Astrocyte (in vitro differentiated cells and primary cell): Measurements from ENCODE around the gene DUSP28.

ENCODE experiments used
- EZH2 ChIP-seq: IDR thresholded peaks from 2 replicates; pipeline ENCODE4 v1.6.1; 2012; ENCODE audit warnings: mild to moderate bottlenecking, low read length, inconsistent platforms; ENCODE audit not compliant: insufficient read depth
- TF ChIP-seq, protein P1 (sequence below): IDR thresholded peaks from 2 replicates; pipeline ENCODE4 v1.5.1; 2011; ENCODE audit warnings: low read depth, mild to moderate bottlenecking, inconsistent platforms, low read length, moderate library complexity; ENCODE audit not compliant: insufficient read depth

DNA sequence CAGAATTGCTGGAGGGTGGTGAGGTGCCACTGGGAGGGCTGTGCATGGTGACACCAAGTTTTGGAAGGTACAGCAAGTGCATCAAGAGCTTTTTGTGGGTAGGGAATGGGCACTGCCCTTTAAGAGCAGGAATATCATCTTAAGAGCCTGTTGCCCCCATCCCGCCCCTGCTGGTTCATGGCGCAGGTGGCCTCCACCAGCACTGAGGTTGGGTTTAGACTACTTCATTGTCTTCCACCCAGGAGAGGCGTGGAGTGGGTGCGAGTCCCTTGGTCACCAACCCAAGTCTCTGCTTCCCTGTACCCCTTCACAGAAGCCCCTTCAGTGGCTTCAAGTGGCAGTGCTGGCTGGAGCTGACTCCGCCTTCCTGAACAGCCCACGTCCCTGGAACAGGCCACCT, 15.9 kb downstream of the DUSP28 start:
- TF ChIP-seq, protein P1, sequence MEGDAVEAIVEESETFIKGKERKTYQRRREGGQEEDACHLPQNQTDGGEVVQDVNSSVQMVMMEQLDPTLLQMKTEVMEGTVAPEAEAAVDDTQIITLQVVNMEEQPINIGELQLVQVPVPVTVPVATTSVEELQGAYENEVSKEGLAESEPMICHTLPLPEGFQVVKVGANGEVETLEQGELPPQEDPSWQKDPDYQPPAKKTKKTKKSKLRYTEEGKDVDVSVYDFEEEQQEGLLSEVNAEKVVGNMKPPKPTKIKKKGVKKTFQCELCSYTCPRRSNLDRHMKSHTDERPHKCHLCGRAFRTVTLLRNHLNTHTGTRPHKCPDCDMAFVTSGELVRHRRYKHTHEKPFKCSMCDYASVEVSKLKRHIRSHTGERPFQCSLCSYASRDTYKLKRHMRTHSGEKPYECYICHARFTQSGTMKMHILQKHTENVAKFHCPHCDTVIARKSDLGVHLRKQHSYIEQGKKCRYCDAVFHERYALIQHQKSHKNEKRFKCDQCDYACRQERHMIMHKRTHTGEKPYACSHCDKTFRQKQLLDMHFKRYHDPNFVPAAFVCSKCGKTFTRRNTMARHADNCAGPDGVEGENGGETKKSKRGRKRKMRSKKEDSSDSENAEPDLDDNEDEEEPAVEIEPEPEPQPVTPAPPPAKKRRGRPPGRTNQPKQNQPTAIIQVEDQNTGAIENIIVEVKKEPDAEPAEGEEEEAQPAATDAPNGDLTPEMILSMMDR: no peak
- no peak for TF ChIP-seq EZH2
